Prostate gland (tissue), 2 donors: ENCODE measurements around the gene LRRIQ1.

Experiments used
- POLR2AphosphoS5 ChIP-seq: sonication (generic); formaldehyde crosslinking; IDR thresholded peaks from one replicate; pipeline ENCODE4 v1.6.1; 2017; ENCODE audit warnings: antibody characterized with exemption
- TF ChIP-seq, protein P1 (sequence below), 4 experiments: fragments of 200-600 bp in 2 of 4; fragments of 450-650 bp in 2 of 4; sonication (generic) in 2 of 4; IDR thresholded peaks; 1 replicate in 3 of 4; 2 replicates in 1 of 4; pipeline ENCODE4 v1.5.1; 2016 to 2019; ENCODE audit warnings: antibody characterized with exemption in 4 of 4, mild to moderate bottlenecking in 2 of 4, moderate library complexity in 2 of 4

GRCh38 chr12:85041395-85041794 lies 5.2 kb downstream of the LRRIQ1 start:
- peak; percentile 41 for TF ChIP-seq POLR2AphosphoS5
- TF ChIP-seq, protein P1, sequence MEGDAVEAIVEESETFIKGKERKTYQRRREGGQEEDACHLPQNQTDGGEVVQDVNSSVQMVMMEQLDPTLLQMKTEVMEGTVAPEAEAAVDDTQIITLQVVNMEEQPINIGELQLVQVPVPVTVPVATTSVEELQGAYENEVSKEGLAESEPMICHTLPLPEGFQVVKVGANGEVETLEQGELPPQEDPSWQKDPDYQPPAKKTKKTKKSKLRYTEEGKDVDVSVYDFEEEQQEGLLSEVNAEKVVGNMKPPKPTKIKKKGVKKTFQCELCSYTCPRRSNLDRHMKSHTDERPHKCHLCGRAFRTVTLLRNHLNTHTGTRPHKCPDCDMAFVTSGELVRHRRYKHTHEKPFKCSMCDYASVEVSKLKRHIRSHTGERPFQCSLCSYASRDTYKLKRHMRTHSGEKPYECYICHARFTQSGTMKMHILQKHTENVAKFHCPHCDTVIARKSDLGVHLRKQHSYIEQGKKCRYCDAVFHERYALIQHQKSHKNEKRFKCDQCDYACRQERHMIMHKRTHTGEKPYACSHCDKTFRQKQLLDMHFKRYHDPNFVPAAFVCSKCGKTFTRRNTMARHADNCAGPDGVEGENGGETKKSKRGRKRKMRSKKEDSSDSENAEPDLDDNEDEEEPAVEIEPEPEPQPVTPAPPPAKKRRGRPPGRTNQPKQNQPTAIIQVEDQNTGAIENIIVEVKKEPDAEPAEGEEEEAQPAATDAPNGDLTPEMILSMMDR (IDR thresholded peaks at IDR 0.05) = no peak
